OCI-LY1 (cell line): ENCODE data around the gene SORBS2.

Source experiments
- H2AFZ ChIP-seq: fragments of 200-600 bp; sonication (generic), shearing (Covaris generic); 2 replicates; pipeline ENCODE4 v1.6.0; 2014; ENCODE audit warnings: antibody characterized with exemption, mild to moderate bottlenecking, low read length
- H3F3A ChIP-seq: fragments of 200-600 bp; sonication (generic), shearing (Covaris generic); 2 replicates; pipeline ENCODE4 v1.6.0; 2014; ENCODE audit warnings: mild to moderate bottlenecking, antibody characterized with exemption, low read length, moderate library complexity; ENCODE audit not compliant: insufficient read depth
- H3K27ac ChIP-seq: fragments of 200-600 bp; sonication (generic); 2 replicates; pipeline ENCODE4 v1.5.1; 2014; ENCODE audit warnings: low read length, mixed run types, mild to moderate bottlenecking, low read depth; ENCODE audit not compliant: poor library complexity, severe bottlenecking
- H3K27me3 ChIP-seq: fragments of 200-600 bp; sonication (generic); 2 replicates; pipeline ENCODE4 v1.6.0; 2014; ENCODE audit warnings: antibody characterized with exemption, mild to moderate bottlenecking, low read length, moderate library complexity; ENCODE audit not compliant: insufficient read depth
- H3K36me3 ChIP-seq: fragments of 200-600 bp; sonication (generic); 2 replicates; pipeline ENCODE4 v1.6.1; 2014; ENCODE audit warnings: mild to moderate bottlenecking, antibody characterized with exemption, low read length, moderate library complexity, mixed read lengths; ENCODE audit not compliant: insufficient read depth
- H3K4me1 ChIP-seq: fragments of 200-600 bp; sonication (generic); 2 replicates; pipeline ENCODE4 v1.5.1; 2014; ENCODE audit warnings: mild to moderate bottlenecking, low read length, moderate library complexity; ENCODE audit not compliant: insufficient read depth, severe bottlenecking
- H3K4me2 ChIP-seq: fragments of 200-600 bp; sonication (generic), shearing (Covaris generic); 2 replicates; pipeline ENCODE4 v1.6.1; 2014; ENCODE audit warnings: low read length
- H3K4me3 ChIP-seq: fragments of 200-600 bp; sonication (generic); 2 replicates; pipeline ENCODE4 v1.5.1; 2014; ENCODE audit warnings: low read length, low read depth, mild to moderate bottlenecking, mixed read lengths; ENCODE audit not compliant: poor library complexity, severe bottlenecking
- H3K79me2 ChIP-seq: fragments of 200-600 bp; shearing (Covaris generic); 2 replicates; pipeline ENCODE4 v1.6.1; 2016; ENCODE audit warnings: mixed run types, low read length, mixed read lengths; ENCODE audit not compliant: insufficient read depth
- H3K9ac ChIP-seq: fragments of 200-600 bp; sonication (generic), shearing (Covaris generic); 2 replicates; pipeline ENCODE4 v1.6.1; 2014; ENCODE audit warnings: mild to moderate bottlenecking, low read length, mixed read lengths
- H3K9me2 ChIP-seq: fragments of 200-600 bp; sonication (generic), shearing (Covaris generic); 2 replicates; pipeline ENCODE4 v1.6.1; 2014; ENCODE audit warnings: low read depth, mild to moderate bottlenecking, low read length, mixed read lengths
- H3K9me3 ChIP-seq: fragments of 200-600 bp; shearing (Covaris generic); 2 replicates; pipeline ENCODE4 v1.6.1; 2014; ENCODE audit warnings: low read length, mixed read lengths
- H4K20me1 ChIP-seq: fragments of 200-600 bp; sonication (generic), shearing (Covaris generic); 2 replicates; pipeline ENCODE4 v1.6.0; 2016; ENCODE audit warnings: mild to moderate bottlenecking, low read length; ENCODE audit not compliant: insufficient read depth
- CTCF ChIP-seq: fragments of 200-600 bp; sonication (generic), shearing (Covaris generic); IDR thresholded peaks from 2 replicates; pipeline ENCODE4 v1.5.1; 2017; ENCODE audit warnings: mild to moderate bottlenecking, antibody characterized with exemption, low read length, moderate library complexity, mixed read lengths
- EZH2 ChIP-seq: fragments of 200-600 bp; sonication (generic), shearing (Covaris generic); IDR thresholded peaks from 2 replicates; pipeline ENCODE4 v1.8.0; 2017; ENCODE audit warnings: borderline replicate concordance, mixed run types, mild to moderate bottlenecking, antibody characterized with exemption, low read length, moderate library complexity, mixed read lengths

The SORBS2 gene

GRCh38 chr4:185787926-185788679, 23.9 kb downstream of the SORBS2 start:
- Histone ChIP-seq H3K27me3 (no peaks in the 10 kb centered on the region), H3K4me2 (peak overlapping the region; percentile 3; the same call in 1 of the 2 replicates), H3K4me3 (no peak overlapping the region), H2AFZ (no peak overlapping the region), H3K4me1 (peaks cover 40% of the 10 kb centered on the region), H3K36me3 (peaks cover 44% of the 10 kb centered on the region), H3K79me2 (no peaks in the 10 kb centered on the region), H4K20me1 (no peaks in the 10 kb centered on the region), H3K9me2 (no peaks in the 10 kb centered on the region), H3K27ac (no peak overlapping the region), H3K9me3 (no peaks in the 10 kb centered on the region), H3K9ac (no peak overlapping the region), H3F3A (no peaks in the 10 kb centered on the region)
- TF ChIP-seq CTCF = no peak
- TF ChIP-seq EZH2 = no peak

- H4K20me1 ChIP-seq = no peaks in the 10 kb centered on the region
- no peaks in the 10 kb centered on the region for H3K79me2 ChIP-seq
- peaks cover 31% of the 10 kb centered on the region for H3K4me1 ChIP-seq
- no peak for TF ChIP-seq CTCF
- no peak for TF ChIP-seq EZH2
- H3K27ac ChIP-seq = no peak overlapping the region
- no peak overlapping the region for H2AFZ ChIP-seq
- H3K9me3 ChIP-seq = no peaks in the 10 kb centered on the region
- no peaks in the 10 kb centered on the region for H3K27me3 ChIP-seq
- no peaks in the 10 kb centered on the region for H3K9me2 ChIP-seq
- no peak overlapping the region for H3K4me3 ChIP-seq
- H3K4me2 ChIP-seq = no peak overlapping the region
- H3K9ac ChIP-seq = no peak overlapping the region
- H3F3A ChIP-seq = no peaks in the 10 kb centered on the region
- H3K36me3 ChIP-seq = peaks cover 44% of the 10 kb centered on the region
Measured at GRCh38 chr4:185786422-185786821, 25.6 kb downstream of the SORBS2 start.

- H3K4me2 ChIP-seq = no peak overlapping the region
- no peaks in the 10 kb centered on the region for H3K27me3 ChIP-seq
- H3K4me3 ChIP-seq = no peak overlapping the region
- TF ChIP-seq CTCF (no peak), EZH2 (no peak)
- H3K9ac ChIP-seq = no peak overlapping the region
- no peaks in the 10 kb centered on the region for H4K20me1 ChIP-seq
- H3K9me3 ChIP-seq = no peaks in the 10 kb centered on the region
- H3K9me2 ChIP-seq = no peaks in the 10 kb centered on the region
- no peak overlapping the region for H3K27ac ChIP-seq
- no peaks in the 10 kb centered on the region for H3K79me2 ChIP-seq
- peaks cover 33% of the 10 kb centered on the region for H3K36me3 ChIP-seq
- H3F3A ChIP-seq = no peaks in the 10 kb centered on the region; the same call in 1 of the 2 replicates
- H2AFZ ChIP-seq = no peak overlapping the region
- peaks cover 16% of the 10 kb centered on the region for H3K4me1 ChIP-seq
Measured at GRCh38 chr4:185783574-185783973, 28.4 kb downstream of the SORBS2 start.
